ENCODE data around the gene GALNT9. TPM values are rescaled to one million over a fixed set of nuclear protein-coding genes. Genes with fewer than 3 reads are reported as not detected.

The GALNT9 gene
- total RNA-seq, result 0.33 TPM in 1 of 2 replicates, not detected in the other

DNA sequence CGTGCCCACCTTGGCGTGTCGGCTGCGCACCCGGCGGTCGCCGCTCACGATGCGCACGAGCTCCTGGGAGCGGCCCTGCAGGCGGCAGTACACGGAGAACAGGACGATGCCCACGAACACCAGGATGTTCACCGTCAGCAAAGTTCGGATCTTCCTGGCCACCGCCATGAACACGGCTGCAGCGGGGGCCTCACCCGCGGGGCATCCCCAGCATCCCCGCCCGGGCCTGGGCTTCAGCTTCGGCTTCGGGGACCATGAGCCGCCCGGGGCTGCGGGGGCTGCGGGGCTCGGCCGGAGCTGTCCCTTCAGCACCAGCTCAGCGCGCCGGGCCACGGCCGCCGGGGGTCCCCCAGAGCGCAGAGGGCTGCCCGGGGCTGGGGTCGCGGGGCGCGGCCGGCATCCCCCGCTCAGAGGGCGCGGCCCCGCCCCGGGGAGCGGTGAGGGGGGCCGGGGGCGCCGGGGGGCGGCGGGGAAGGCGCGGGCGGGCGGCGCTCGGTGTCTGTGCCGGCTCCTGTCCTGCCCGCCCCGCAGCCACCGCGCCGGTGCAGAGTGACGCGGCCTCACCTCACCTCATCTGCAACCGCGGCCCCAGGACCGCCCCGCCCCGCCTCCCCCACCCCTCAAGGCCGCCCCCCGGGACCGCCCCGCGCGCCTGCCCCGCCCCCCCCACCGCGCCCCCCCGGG, at the start of gene GALNT9:
Gene GALNT9, minus strand, starts transcription at position 554 of the 684 bp plus-strand sequence. Its CDS starts 386 bp downstream, at position 168.

Small RNA genes lying within 50 kb of the gene (small RNA-seq; reads per million reads assigned to genes)
- not detected for gene AC138466.3

Other genes starting within 250 kb of the GALNT9 start
- gene DDX51, start 185.3 kb downstream of the GALNT9 start, total RNA-seq, result 11.1 and 13.9 TPM in 2 replicates
- 17.6 and 23.5 TPM in 2 replicates for gene NOC4L, start 185.1 kb downstream of the GALNT9 start, total RNA-seq
- gene FBRSL1, start 160.6 kb upstream of the GALNT9 start, total RNA-seq, result 15.1 and 24.2 TPM in 2 replicates